NCI-H2227 treated with DMSO at 0.1 percent for 48 hours (cell line): ENCODE measurements around the gene SF3B5.
"Not testable (repeated sequence)": the region's sequence is repeated elsewhere in the genome, so short reads cannot be mapped to it uniquely, and the experiment has no call there.

ENCODE experiments used
- DNase-seq: peaks from one replicate; lab custom pipeline; 2025; lab: John Stamatoyannopoulos, UW

SF3B5 gene

DNA sequence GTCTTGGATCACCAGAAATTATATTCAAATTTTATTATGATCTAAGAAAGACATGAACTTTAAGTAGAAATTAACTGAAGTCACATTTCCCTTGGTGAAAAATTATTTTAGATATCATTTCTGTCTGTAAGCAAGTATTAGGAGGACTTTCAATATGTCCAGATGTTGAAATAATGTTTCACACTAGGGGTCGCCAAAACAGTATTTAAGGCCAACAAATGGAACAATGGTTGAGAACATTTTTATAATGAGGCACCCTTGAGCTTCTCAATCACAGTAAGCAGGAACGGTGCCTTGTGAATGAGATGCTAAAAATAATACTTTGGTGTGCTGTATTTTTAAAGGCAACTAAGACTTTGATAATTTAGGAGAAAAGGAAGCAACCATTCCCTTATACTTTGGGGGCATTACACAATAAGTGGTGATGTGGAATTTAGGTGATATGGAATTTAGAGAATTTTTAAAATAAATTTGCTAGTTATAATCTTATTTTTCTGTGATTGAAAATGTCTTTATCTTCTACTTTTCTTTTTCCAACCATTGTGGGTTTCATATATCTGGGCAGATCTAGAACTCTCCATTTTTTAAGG is 9.6 kb upstream of the SF3B5 start:
- DNase-seq: peak; percentile 44

DNA sequence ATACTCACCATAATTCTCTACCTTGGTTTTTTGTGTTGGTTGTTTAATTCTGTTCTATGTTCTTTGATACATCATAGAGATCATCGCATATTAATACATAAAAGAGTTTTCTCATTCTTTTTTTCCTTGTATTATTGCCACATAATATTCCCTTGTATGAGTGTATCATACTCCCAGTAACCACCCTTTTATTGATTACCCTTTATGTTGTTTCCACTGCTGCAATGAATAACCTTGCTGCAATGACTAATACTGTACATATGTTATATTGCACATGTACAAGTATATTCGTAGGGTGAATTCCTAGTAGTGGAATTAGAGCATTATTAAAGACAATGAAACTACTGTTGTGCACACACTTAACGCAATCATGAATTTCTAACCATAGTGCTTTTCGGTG is 9.1 kb upstream of the SF3B5 start:
- DNase-seq: no peak

DNA sequence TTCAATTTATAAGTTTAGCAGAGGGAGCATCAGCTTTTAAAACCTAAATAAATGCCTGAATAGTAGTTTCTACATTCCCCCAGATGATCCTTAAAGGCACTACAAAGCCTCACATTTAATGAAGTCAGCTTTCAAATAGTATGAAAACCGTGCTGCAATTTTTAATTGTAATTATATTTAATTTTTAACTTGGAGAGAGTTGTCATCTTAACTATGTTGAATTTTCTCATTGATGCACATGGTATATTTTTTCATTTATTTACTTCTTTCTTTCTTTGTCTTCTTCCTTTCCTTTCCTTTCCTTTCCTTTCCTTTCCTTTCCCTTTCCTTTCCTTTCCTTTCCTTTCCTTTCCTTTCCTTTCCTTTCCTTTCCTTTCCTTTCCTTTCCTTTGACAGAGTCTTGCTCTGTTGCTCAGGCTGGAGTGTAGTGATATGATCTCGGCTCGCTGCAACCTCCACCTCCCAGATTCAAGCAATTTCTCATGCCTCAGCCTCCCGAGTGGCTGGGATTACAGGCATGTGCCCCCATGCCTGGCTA is 7.7 kb upstream of the SF3B5 start:
- no peak for DNase-seq

DNA sequence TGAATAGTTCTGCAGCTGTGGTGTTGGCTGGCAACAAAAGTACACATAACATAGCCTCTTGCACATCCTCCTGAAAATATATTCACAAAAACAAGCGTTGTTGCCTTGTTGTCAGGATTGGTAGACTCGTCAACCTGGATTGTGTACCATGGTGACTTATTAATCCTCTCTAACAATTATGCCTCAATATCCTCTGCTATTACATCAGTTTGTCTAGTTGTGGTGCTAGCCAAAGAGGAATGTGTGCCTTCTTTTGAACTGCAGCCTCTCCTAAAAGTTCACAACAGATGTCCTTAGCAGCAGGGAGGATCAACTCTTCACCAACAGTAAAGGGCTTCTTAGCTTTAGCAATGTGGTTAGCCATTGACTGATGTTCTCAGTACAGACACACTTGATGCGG is 3.6 kb upstream of the SF3B5 start:
- DNase-seq: no peak

DNA sequence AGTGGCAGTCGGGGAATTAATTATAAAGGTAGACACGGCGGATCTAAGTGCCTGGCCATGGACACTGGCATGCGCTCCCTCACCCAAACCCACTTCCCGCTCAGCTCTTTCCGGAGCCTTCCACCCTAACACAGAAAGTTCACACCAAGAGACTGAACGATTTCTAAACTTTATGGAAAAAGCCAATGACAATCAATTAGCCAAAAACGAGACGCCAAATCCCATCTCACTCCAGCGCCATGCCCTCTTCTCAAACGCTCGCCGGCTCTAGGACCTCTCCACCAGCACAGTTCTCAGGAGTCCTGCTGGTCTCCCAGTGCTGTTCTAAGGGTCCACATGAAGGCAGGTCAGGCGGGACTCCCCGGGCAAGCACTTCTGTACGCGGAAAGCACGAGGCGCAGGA is 641 bp downstream of the SF3B5 start:
- no peak for DNase-seq

DNA sequence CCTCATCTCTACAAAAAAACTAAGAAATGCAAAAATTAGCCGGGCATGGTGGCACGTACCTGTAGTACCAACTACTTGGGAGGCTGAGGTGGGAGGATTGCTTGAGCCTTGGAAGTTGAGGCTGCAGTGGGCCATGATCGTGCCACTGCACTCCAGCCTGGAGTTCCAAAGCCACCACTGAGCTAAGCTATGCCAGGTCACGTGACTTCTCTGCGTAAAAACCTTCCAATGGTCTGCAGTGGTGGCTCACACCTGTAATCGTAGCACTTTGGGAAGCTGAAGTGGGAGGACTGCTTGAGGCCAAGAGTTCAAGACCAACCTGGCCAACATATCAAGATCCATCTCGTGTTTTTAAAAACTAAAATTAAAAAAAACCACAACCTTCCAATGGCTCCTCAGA is 1.7 kb downstream of the SF3B5 start:
- no peak for DNase-seq

DNA sequence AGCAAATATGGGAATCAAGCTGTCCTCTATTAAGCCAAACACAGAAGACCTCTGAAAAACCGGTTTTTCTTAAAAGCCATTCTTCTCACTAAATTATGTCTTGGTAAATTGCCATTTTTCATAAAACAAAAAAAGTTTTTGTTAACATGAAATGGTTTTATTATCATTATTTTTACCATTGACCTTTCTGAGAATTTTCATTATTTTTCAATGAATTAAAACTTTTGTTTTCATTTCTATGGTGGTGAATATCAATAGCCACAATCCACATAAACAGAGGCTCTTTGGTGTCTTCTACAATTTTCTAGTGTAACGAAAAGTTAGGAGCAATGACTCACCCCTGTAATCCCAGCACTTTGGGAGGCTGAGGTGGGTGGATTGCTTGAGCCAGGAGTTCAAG is 2.1 kb downstream of the SF3B5 start:
- DNase-seq: no peak

DNA sequence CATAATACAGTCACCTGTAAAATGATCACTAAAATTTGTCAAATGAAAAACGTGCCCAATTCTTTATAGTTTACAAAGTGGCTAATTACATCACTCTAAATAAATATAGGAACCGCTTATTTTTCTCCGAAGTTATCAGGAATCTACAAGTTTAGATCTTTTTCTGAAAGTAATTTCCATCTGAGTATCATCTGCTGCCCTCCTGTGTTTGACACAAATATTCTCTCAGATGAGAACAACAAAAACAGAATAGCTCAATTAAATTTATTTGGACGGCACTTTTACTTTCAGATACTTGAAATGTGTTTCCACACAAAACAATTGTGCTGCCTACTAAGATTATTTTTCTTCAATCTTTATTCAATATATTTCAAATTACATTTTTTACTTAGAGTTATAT is 5.0 kb downstream of the SF3B5 start:
- DNase-seq: no peak

DNA sequence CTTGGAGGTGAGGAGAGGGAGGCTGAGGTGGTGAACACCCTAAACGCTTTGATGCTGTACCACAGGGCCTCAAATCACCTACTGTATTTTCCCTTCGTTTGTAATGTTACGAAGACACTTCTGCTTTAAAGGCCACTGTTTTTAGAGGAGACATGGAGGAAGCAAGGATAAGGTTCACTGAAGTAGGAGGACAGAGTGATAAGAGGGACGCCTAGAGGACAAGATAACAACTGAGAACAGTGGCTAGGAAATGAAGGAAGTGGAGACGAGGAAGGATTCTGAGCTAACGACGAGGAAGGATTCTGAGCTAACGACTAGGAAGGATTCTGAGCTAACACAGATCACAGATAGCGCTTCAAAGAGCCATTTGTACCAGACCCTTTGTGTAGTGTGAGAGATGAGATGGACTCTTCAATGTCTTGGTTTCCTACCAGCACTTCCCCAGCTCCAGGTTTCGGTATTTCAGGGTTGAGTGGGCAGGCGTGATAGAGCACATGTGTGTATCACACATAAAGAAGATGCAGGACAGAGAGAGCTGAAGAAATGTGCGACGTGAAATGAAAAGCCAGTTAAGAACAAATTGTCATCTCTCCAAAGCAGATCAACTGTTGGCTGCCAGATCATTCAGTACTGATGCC is 7.5 kb downstream of the SF3B5 start:
- DNase-seq: peak; percentile 32

DNA sequence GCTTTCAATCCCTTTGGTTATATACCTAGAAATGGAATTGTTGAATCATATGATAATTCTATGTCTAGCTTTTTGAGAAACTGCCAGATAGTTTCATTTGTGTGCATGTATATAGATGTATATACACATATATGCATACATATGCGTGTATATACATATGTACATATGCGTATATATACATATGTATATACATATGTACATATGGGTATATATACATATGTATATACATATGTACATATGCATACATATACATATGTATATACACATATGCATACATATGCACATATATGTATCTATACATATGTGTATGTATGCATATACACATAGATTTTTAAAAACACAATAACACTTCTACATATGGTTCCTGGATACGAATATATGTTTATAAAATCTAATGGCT is 8.4 kb downstream of the SF3B5 start:
- no peak for DNase-seq

DNA sequence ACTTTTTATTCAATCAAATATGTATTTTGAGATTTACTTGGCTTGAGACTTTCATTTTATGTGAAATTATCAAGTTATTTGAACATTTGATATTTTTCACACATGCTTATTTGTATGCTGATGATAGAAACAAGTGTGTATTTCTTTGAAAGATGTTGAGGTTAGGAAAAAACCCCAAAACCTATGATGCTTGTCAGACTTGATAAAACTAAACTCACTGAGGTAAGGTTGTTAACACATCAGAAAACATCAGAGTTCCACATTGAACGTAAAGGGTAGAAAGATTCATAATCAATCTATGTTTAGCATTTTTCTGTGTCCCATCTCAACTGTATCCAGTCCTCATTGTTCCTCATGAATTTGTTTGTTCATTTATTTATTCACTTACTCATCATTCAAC is 12.2 kb downstream of the SF3B5 start:
- DNase-seq: no peak

DNA sequence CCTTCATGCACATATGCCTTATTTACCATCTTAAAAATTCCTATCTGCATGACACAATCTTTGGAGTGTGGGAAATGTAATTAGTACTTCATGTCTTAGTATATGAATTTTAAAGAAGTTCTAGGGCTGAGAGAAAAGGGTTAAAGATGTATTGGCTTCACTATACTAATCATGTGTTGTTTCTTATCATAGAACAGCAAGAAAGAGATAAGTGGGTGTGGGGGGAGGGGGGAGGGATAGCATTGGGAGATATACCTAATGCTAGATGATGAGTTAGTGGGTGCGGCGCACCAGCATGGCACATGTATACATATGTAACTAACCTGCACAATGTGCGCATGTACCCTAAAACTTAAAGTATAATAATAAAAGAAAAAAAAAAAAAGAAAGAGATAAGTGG is 13.0 kb downstream of the SF3B5 start:
- DNase-seq: not testable (repeated sequence)

DNA sequence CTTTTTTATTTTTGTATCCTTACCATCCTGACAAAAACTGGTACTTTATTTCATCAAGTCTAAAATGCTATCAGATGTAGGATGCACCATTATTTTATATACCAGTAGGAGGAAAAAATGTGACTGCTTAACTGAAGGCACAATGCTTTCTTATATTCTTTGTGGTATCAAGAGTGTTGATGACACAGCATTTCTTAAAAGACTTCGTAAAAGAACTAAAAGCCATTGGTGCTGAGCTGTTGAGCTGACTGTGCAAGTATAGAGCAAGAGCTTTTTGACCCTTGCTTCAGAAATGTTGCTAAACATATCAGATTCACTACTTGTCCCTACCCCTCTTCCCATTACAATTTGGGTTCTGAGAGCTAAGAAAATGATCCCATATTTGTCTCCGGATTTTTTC is 17.5 kb downstream of the SF3B5 start:
- no peak for DNase-seq

DNA sequence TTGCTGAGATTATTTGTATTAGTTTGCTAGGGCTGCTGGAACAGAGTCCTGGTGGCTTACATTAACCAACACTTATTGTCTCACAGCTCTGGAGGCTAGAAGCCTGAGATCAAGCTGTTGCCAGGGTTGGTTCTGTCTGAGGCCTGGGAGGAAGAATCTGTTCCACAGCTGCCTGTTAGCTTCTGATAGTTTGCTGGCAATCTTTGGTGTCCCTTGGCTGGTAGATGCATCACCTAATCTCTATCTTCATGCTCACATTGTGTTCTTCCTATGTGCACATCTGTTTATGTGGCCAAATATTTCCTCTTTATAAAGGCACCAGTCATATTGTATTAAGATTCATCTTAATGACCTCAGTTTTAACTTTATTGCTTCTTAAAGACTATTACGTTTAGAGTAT is 19.5 kb downstream of the SF3B5 start:
- DNase-seq: no peak

DNA sequence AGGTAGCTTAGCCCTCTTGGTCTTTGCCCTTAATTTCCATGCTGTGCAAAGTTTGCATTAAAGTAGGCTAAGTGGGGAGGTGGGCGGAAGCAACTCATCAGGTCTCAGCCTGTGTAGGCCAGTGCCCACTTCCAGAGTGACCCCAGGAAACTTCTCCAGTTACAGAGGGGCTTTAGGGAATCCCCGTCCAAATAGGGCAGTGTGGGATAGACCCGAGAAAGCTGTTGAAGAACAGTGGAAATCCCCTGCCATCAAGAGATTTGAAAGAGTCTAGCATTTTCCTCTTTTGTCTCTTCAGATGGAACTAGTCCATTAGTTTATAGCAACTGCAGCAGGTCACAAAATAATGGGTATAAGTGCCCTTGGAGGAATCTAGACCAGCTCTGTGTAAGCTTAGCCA is 20.2 kb downstream of the SF3B5 start:
- DNase-seq: no peak

DNA sequence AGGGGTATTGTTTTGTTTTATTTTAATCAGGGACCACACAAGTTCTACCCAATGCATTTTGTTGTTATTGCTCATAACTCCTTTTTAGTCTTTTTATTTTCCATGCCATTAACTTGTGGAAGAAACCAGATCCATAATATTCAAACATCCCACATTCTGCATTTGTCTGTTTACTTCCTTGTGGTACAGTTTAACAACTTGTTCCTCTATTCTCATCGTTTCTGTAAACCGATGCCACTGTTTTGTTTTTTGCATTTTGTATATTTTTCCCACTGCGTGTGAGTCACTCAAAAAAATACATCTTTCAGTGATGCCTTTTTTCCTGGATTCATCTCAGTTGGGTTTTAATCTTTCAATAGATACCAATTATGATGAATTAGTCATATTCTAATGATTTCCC is 22.3 kb downstream of the SF3B5 start:
- DNase-seq: no peak

DNA sequence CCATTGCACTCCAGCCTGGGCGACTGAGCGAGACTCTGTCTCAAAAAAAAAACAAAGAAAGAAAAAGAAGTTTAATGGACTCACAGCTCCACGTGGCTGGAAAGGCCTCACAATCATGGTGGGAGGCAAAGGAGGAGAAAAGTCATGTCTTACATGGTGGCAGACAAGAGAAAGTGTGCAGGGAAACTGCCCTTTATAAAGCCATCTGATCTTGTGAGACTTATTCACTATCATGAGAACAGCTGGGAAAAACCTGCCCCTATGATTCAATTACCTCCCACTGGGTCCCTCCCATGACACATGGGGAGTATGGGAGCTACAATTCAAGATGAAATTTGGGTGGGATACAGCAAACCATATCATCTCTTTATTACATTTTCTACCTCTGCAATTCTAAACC is 25.9 kb downstream of the SF3B5 start:
- no peak for DNase-seq

DNA sequence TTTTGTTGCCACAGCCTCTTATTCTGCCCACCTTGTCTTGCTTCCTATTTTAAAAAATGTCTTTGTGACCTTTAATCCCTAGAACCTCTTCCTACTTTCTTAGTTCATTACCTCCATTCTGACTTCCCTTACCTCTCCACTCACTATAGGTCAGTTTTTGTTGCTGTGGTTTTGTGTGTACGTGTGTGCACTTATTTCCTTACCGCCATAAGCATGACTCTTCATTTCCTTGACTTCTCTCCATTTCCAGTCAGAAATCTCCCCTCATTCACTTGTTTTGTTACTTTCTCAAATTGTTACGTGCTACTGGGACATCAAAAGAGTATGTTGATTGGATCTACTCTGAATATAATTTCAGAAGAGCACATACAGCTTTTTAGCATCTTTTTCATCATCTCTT is 26.6 kb downstream of the SF3B5 start:
- DNase-seq: no peak

DNA sequence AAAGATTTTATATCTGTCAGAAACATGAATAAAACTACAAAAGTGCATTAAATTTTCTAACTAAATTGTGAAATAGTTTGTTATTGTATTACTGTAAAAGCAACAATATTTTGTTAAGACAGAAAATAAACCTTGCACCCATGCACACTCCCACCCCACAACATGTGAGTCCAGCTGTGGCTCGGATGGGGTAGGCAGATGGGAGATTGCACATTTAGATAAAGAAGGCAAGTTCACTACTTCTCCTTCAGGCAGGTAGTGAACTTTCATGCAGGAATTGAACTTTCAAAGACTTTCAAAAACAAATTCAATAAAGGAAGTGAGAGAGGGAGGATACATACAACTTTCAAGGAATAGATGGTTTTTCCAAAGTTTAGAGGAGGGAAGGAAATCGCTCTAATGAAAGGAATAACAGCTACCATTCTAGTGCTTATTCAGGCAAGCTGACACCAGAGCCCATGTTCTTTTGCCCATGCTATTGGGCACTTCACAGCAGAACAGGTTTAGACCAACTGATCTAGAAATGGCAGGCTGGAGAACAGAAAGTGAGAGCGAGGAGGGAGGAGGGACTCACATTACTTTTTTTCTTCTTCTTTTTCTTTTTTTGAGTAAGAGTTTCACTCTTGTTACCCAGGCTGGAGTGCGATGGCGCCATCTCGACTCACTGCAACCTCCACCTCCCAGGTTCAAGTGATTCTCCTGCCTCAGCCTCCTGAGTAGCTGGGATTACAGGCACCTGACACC is 28.5 kb downstream of the SF3B5 start:
- no peak for DNase-seq

DNA sequence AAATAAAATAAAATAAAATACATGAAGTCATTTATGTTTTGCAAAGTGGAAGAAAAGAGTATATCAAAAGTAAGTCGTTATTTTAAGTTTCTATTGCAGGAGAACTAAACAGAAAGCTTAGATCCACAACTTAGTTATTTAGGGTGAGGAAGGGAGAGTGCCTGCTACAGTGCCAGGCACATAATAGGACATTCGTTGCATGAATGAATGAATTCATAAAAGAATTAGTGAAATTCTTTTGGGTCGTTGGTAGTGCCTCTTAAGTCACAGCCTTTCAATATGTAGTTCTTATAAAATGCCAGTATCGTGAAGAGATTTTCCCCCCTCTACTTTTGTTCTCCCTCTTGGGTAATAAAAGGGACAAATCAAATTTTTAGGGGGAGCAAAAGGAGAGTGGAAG is 29.1 kb downstream of the SF3B5 start:
- DNase-seq: no peak

DNA sequence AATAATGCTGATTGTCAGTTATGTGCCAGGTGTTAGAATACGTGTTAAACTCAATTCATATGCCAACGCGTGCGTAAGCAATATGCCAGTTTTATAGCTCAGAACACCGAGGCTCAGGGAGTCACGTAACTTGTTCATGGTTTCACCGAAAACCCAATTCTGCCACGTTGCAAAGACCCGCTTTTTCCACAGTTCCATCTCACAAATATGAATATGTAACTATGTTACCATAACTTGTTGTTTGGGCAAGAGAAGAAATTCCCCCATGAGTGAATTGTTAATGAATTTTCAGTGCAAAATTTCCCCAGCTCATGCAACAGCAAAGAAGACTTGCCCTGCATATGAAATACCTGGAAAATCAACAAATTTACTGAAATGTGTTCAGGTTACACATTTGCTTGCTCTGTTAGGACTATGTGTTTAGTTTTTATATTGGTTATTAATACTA is 30.1 kb downstream of the SF3B5 start:
- DNase-seq: no peak

DNA sequence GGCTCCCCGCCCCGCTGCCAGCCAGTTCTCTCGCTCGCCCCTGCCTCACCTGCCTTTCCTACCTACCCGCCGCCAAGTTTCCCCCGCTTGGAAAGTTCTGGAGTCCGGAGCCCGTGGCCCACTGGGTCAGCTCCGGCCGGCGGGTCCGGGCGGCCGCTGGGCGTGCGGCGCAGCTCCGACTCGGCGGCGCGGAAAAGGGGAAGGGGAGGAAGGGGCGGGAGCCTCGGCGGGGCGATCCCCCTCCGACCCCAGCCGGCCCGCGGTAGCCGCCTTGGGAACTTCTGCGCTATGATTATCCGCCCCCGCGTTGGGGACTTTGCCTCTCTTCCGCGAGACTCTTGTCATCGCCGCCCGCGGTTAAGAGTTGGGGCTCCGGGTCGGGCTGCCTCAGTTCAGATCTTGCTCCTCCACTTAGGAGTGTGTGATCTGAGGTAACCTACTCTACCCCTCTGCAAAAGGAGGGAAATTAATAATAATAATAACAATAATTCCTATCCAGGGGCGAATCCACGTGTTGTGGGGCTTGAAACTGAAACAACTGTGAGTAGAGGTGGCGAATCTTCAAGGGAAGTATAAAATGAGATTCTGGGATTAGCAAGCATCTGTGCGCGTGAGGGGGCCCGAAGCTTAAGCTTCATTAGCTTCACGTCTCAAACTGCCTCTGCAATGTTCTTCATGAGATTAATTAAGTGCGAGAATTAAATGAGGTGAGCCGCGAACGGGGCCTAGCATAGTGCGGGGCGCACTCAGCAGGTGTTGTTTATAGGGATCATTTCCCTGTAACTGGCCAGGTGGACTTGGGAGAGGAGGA is 30.8 kb downstream of the SF3B5 start:
- DNase-seq: no peak
